GM18517 (cell line): ENCODE data around the gene PTGIS.
"Not testable (repeated sequence)": the region's sequence is repeated elsewhere in the genome, so short reads cannot be mapped to it uniquely, and the experiment has no call there.

Experiments used
- ATAC-seq: cut with Tn5 transposase; IDR thresholded peaks from one replicate; pipeline ENCODE4 v1.9.1; 2021; ENCODE audit warnings: mild to moderate bottlenecking, moderate library complexity; ENCODE audit not compliant: unreplicated experiment

PTGIS gene

GRCh38 chr20:49579874-49580812 lies 12.2 kb upstream of the PTGIS start:
- no peak for ATAC-seq

GRCh38 chr20:49579195-49579594 lies 11.3 kb upstream of the PTGIS start:
- ATAC-seq: no peak

- ATAC-seq: no peak
These were observed 10.5 kb upstream of the PTGIS start for GRCh38 chr20:49578436-49578835.

- no peak for ATAC-seq
These were observed 7.7 kb upstream of the PTGIS start for GRCh38 chr20:49575551-49576060.

GRCh38 chr20:49573900-49574416 lies 6.0 kb upstream of the PTGIS start:
- ATAC-seq: no peak

GRCh38 chr20:49572857-49573256 lies 4.9 kb upstream of the PTGIS start:
- ATAC-seq: no peak

- ATAC-seq: no peak
These were observed 3.6 kb upstream of the PTGIS start for GRCh38 chr20:49571553-49571835.

GRCh38 chr20:49570828-49571552 lies 3.1 kb upstream of the PTGIS start:
- ATAC-seq: no peak

GRCh38 chr20:49570161-49570827 lies 2.4 kb upstream of the PTGIS start:
- no peak for ATAC-seq

- no peak for ATAC-seq
These were observed 1.6 kb upstream of the PTGIS start for GRCh38 chr20:49569411-49570115.

GRCh38 chr20:49568278-49569151 lies 578 bp upstream of the PTGIS start:
- no peak for ATAC-seq

GRCh38 chr20:49566401-49567364 lies 1.3 kb downstream of the PTGIS start:
- no peak for ATAC-seq

- not testable (repeated sequence) for ATAC-seq
These were observed 2.9 kb downstream of the PTGIS start for GRCh38 chr20:49564991-49565390.

GRCh38 chr20:49563015-49563980 lies 4.6 kb downstream of the PTGIS start:
- ATAC-seq: no peak

GRCh38 chr20:49562311-49563014 lies 5.5 kb downstream of the PTGIS start:
- no peak for ATAC-seq

GRCh38 chr20:49561806-49562205 lies 6.1 kb downstream of the PTGIS start:
- no peak for ATAC-seq

- ATAC-seq: no peak
These were observed 6.7 kb downstream of the PTGIS start for GRCh38 chr20:49561256-49561655.
